GM12878 (cell line): Measurements from ENCODE around the gene KCNH4. TPM values are rescaled to one million over a fixed set of nuclear protein-coding genes. Genes with fewer than 3 reads are reported as not detected.

Experiments
- PAX5 ChIP-seq: IDR thresholded peaks from 2 replicates; pipeline ENCODE4 v1.6.1; 2011; ENCODE audit warnings: low read depth, low read length, borderline replicate concordance
- RELA ChIP-seq: fragments of 450-650 bp; IDR thresholded peaks from 2 replicates; pipeline ENCODE4 v1.8.0; 2014; ENCODE audit warnings: borderline replicate concordance; ENCODE audit not compliant: partially characterized antibody
- polyA plus RNA-seq, 11 experiments: library from polyadenylated mRNA; depleted of rRNA in 4 of 11; unstranded in 6 of 11; stranded (reverse) in 5 of 11; fragments of >200 nt; fragmentation: Nextera tagmentation in 4 of 11; fragmentation: Illumina TruSeq in 1 of 11; extraction: Ambion mirVana in 4 of 11; extraction: Trizol in 1 of 11; gene quantifications; 1 replicate in 1 of 11; 2 replicates in 10 of 11; pipeline versions ENCODE4 v1.2.1 to v1.2.3, GENCODE V29; 2011 to 2016; ENCODE audit warnings: inconsistent platforms in 2 of 11, missing spikeins in 2 of 11, low read depth in 1 of 11
- total RNA-seq, 4 experiments: library from RNA; depleted of rRNA in 3 of 4; stranded (reverse); fragments of >200 nt in 3 of 4; fragmentation: Illumina TruSeq in 1 of 4; extraction: Trizol in 1 of 4; gene quantifications; 2 replicates each; pipeline versions ENCODE4 v1.2.1 to v1.2.3, GENCODE V29; 2013 to 2021
- TF ChIP-seq, protein P1 (sequence below): fragments of 450-650 bp; formaldehyde crosslinking; IDR thresholded peaks from 2 replicates; pipeline ENCODE4 v1.4.0; 2022; ENCODE audit warnings: mild to moderate bottlenecking, moderate library complexity
- TF ChIP-seq, protein P2 (sequence below): IDR thresholded peaks from 2 replicates; pipeline ENCODE4 v1.6.1; 2011; ENCODE audit warnings: low read depth, low read length, improper control_type of control experiment, borderline replicate concordance
- TF ChIP-seq, protein P3 (sequence below): IDR thresholded peaks from 2 replicates; pipeline ENCODE4 v1.6.1; 2011; ENCODE audit warnings: borderline replicate concordance, low read depth, mild to moderate bottlenecking, moderate library complexity, low read length; ENCODE audit not compliant: insufficient read depth, poor library complexity, severe bottlenecking

KCNH4 gene
- total and polyA plus RNA-seq, 10 of the 15 experiments (the other 5 are each of a cell fraction or from before 2014, with no cell fraction given), result 0.03 to 0.88 (median 0.10) TPM; not detected in 2

DNA sequence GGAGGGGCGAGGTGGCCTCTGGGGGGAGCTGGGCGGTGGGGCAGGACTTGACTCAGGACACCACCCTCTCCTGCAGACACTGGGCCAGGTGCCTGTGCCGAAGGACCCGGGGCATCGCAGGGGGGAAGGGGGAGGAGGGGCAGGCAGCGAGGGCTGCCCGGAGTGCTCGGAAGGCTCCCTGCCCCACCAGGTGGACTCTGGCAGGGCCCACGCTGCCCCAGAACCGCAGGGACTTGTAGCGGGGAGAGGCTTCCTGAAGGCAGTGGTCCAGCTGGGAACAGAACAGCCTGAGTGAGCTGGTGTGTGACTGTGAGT, 8.7 kb upstream of the KCNH4 start (continued):
- TF ChIP-seq, protein P1, sequence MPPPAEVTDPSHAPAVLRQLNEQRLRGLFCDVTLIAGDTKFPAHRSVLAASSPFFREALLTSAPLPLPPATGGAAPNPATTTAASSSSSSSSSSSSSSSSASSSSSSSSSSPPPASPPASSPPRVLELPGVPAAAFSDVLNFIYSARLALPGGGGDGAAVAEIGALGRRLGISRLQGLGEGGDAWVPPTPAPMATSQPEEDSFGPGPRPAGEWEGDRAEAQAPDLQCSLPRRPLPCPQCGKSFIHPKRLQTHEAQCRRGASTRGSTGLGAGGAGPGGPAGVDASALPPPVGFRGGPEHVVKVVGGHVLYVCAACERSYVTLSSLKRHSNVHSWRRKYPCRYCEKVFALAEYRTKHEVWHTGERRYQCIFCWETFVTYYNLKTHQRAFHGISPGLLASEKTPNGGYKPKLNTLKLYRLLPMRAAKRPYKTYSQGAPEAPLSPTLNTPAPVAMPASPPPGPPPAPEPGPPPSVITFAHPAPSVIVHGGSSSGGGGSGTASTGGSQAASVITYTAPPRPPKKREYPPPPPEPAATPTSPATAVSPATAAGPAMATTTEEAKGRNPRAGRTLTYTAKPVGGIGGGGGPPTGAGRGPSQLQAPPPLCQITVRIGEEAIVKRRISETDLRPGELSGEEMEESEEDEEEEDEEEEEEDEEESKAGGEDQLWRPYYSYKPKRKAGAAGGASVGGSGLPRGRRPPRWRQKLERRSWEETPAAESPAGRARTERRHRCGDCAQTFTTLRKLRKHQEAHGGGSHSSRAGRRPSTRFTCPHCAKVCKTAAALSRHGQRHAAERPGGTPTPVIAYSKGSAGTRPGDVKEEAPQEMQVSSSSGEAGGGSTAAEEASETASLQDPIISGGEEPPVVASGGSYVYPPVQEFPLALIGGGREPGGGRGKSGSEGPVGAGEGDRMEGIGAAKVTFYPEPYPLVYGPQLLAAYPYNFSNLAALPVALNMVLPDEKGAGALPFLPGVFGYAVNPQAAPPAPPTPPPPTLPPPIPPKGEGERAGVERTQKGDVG (CRISPR knock-in tag), result no peak
- TF ChIP-seq PAX5 (no peak), RELA (no peak)
- TF ChIP-seq, protein P2, sequence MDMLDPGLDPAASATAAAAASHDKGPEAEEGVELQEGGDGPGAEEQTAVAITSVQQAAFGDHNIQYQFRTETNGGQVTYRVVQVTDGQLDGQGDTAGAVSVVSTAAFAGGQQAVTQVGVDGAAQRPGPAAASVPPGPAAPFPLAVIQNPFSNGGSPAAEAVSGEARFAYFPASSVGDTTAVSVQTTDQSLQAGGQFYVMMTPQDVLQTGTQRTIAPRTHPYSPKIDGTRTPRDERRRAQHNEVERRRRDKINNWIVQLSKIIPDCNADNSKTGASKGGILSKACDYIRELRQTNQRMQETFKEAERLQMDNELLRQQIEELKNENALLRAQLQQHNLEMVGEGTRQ, result no peak
- TF ChIP-seq, protein P3, sequence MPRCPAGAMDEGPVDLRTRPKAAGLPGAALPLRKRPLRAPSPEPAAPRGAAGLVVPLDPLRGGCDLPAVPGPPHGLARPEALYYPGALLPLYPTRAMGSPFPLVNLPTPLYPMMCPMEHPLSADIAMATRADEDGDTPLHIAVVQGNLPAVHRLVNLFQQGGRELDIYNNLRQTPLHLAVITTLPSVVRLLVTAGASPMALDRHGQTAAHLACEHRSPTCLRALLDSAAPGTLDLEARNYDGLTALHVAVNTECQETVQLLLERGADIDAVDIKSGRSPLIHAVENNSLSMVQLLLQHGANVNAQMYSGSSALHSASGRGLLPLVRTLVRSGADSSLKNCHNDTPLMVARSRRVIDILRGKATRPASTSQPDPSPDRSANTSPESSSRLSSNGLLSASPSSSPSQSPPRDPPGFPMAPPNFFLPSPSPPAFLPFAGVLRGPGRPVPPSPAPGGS, result no peak
- TF ChIP-seq, all 136 proteins: peak for 0
